GM23338 (cell line): ENCODE measurements around the gene RPS26.

ENCODE experiments used
- CREB1 ChIP-seq: fragments of 250-450 bp; sonication (Bioruptor Pico); IDR thresholded peaks from 2 replicates; pipeline ENCODE4 v1.5.0; 2020; ENCODE audit warnings: low read depth, mild to moderate bottlenecking, moderate library complexity
- CTCF ChIP-seq, 2 experiments: fragments of 200-600 bp in 1 of 2; sonication (generic) in 1 of 2; conservative IDR thresholded peaks; 2 replicates each; pipeline versions ENCODE4 v1.5.1 to v1.6.1; 2016 to 2017; ENCODE audit warnings: antibody characterized with exemption in 2 of 2, low read depth in 2 of 2, mild to moderate bottlenecking in 2 of 2, moderate library complexity in 1 of 2
- EZH2 ChIP-seq: fragments of 200-600 bp; sonication (generic); IDR thresholded peaks from one replicate; pipeline ENCODE4 v1.8.0; 2017; ENCODE audit warnings: antibody characterized with exemption, mild to moderate bottlenecking, low read depth; ENCODE audit not compliant: unreplicated experiment
- POLR2AphosphoS5 ChIP-seq: IDR thresholded peaks from 2 replicates; pipeline ENCODE4 v1.6.1; 2016; ENCODE audit warnings: antibody characterized with exemption, low read depth
- REST ChIP-seq: IDR thresholded peaks from one replicate; pipeline ENCODE4 v1.6.1; 2018; ENCODE audit warnings: antibody characterized with exemption; ENCODE audit not compliant: unreplicated experiment
- STAT1 ChIP-seq: IDR thresholded peaks from one replicate; pipeline ENCODE4 v1.6.1; 2016; ENCODE audit warnings: antibody characterized with exemption; ENCODE audit not compliant: unreplicated experiment

GRCh38 chr12:56021889-56022497, 19.7 kb upstream of the RPS26 start:
- TF ChIP-seq CTCF (conservative IDR thresholded peaks at IDR 0.05; ENCODE audit: low read depth in 2 of 2) (no peak), POLR2AphosphoS5 (no peak), EZH2 (no peak), CREB1 (CRISPR knock-in tag) (no peak), STAT1 (no peak), REST (no peak)
